Keratinocyte (primary cell): ENCODE measurements around the gene ZNF396. TPM values are rescaled to one million over a fixed set of nuclear protein-coding genes. Genes with fewer than 3 reads are reported as not detected.
A peak's percentile ranks its signal among the peaks of the same experiment; 100 is the strongest.

Source experiments
- DNase-seq: peaks from one replicate; pipeline ENCODE4 v3.0.0-alpha.2; 2011; ENCODE audit warnings: low read depth, missing footprints, low spot score
- FAIRE-seq: peaks from 2 replicates; lab custom pipeline; 2011; peaks lifted over from hg19 to GRCh38; lab: Jason Lieb, UNC
- H2AFZ ChIP-seq: 2 replicates; pipeline ENCODE4 v1.6.0; 2012; ENCODE audit warnings: low read length, control low read depth, inconsistent platforms; ENCODE audit not compliant: control insufficient read depth
- H3K27ac ChIP-seq: 2 replicates; pipeline ENCODE4 v1.5.1; 2011; ENCODE audit warnings: low read length; ENCODE audit not compliant: control insufficient read depth, insufficient read depth
- H3K27me3 ChIP-seq: 3 replicates; pipeline ENCODE4 v1.6.0; 2011; ENCODE audit warnings: low read length; ENCODE audit not compliant: control insufficient read depth, insufficient read depth; ENCODE audit errors: extremely low read depth
- H3K36me3 ChIP-seq, 2 experiments: 2 replicates in 1 of 2; 3 replicates in 1 of 2; pipeline ENCODE4 v1.5.1; 2011; ENCODE audit warnings: low read length in 2 of 2, mild to moderate bottlenecking in 1 of 2; ENCODE audit not compliant: control insufficient read depth in 2 of 2, insufficient read depth in 2 of 2; ENCODE audit errors: extremely low read depth in 1 of 2
- H3K4me1 ChIP-seq: 3 replicates; pipeline ENCODE4 v1.5.1; 2011; ENCODE audit warnings: low read length; ENCODE audit not compliant: control insufficient read depth, insufficient read depth; ENCODE audit errors: extremely low read depth
- H3K4me2 ChIP-seq: 3 replicates; pipeline ENCODE4 v1.6.0; 2011; ENCODE audit warnings: low read depth, low read length; ENCODE audit not compliant: control insufficient read depth, insufficient read depth; ENCODE audit errors: extremely low read depth
- H3K4me3 ChIP-seq, 3 experiments: fragments of 200-600 bp in 1 of 3; sonication (generic) in 1 of 3; 2 replicates in 2 of 3; 3 replicates in 1 of 3; pipeline ENCODE4 v1.5.1; 2011 to 2016; ENCODE audit warnings: low read length in 3 of 3, mild to moderate bottlenecking in 3 of 3, control low read depth in 2 of 3, inconsistent platforms in 1 of 3, low read depth in 1 of 3, mixed read lengths in 1 of 3, mixed run types in 1 of 3, moderate library complexity in 1 of 3; ENCODE audit not compliant: control insufficient read depth in 2 of 3, insufficient read depth in 2 of 3; ENCODE audit errors: extremely low read depth in 1 of 3
- H3K79me2 ChIP-seq: 2 replicates; pipeline ENCODE4 v1.6.0; 2012; ENCODE audit warnings: low read length; ENCODE audit not compliant: control insufficient read depth, insufficient read depth
- H3K9ac ChIP-seq: 3 replicates; pipeline ENCODE4 v1.6.0; 2011; ENCODE audit warnings: low read length; ENCODE audit not compliant: control insufficient read depth, insufficient read depth; ENCODE audit errors: extremely low read depth
- H3K9me1 ChIP-seq: 3 replicates; pipeline ENCODE4 v1.6.0; 2011; ENCODE audit warnings: low read length; ENCODE audit not compliant: control insufficient read depth, insufficient read depth; ENCODE audit errors: extremely low read depth
- H3K9me3 ChIP-seq: 2 replicates; pipeline ENCODE4 v1.5.1; 2012; ENCODE audit warnings: low read depth, low read length; ENCODE audit not compliant: control insufficient read depth
- H4K20me1 ChIP-seq: 3 replicates; pipeline ENCODE4 v1.6.0; 2011; ENCODE audit warnings: low read length; ENCODE audit not compliant: control insufficient read depth, insufficient read depth; ENCODE audit errors: extremely low read depth
- CTCF ChIP-seq, 3 experiments: IDR thresholded peaks in 1 of 3; conservative IDR thresholded peaks in 1 of 3; optimal IDR thresholded peaks in 1 of 3; 2 replicates in 2 of 3; 3 replicates in 1 of 3; pipeline versions ENCODE3 to v1.5.1; 2011; ENCODE audit warnings: low read length in 3 of 3, mild to moderate bottlenecking in 3 of 3, moderate library complexity in 2 of 3, control low read depth in 1 of 3, inconsistent platforms in 1 of 3; ENCODE audit not compliant: insufficient read depth in 2 of 3; ENCODE audit errors: extremely low read depth in 1 of 3
- EZH2 ChIP-seq: IDR thresholded peaks from one replicate; pipeline ENCODE4 v1.6.1; 2012; ENCODE audit warnings: inconsistent platforms, mild to moderate bottlenecking, low read length, moderate library complexity
- dilution Hi-C: fragments of 300-500 bp; cut with MboI; formaldehyde crosslinking; loops from one replicate; pipeline ENCODE4 v1.7.0; 2020; ENCODE audit warnings: low sequenced_read_pairs; ENCODE audit not compliant: extremely low pct_ligation_motif_present
- polyA plus RNA-seq, 5 experiments: library from polyadenylated mRNA; depleted of rRNA in 3 of 5; stranded (reverse) in 3 of 5; stranded (forward) in 1 of 5; unstranded in 1 of 5; fragments of >200 nt; gene quantifications; 1 replicate in 1 of 5; 2 replicates in 3 of 5; 3 replicates in 1 of 5; pipeline versions ENCODE4 v1.2.1 to v1.2.3, GENCODE V29; 2011 to 2012; ENCODE audit warnings: missing spikeins in 2 of 5, low read depth in 1 of 5, low replicate concordance in 1 of 5

ZNF396 gene
- polyA plus RNA-seq, 1 donor (not counting 4 experiments of a cell fraction or from before 2014, with no cell fraction given): 0.49 TPM

GRCh38 chr18:35413163-35413511 lies 36.0 kb upstream of the ZNF396 start:
- Histone ChIP-seq H3K27ac (peak overlapping the region; percentile 37), H2AFZ (peak overlapping the region; percentile 45), H3K4me1 (peaks cover 36% of the 10 kb centered on the region), H3K9ac (no peak overlapping the region), H3K4me3 (no peak overlapping the region), H3K36me3 (no peaks in the 10 kb centered on the region), H4K20me1 (no peaks in the 10 kb centered on the region), H3K9me3 (no peaks in the 10 kb centered on the region), H3K27me3 (no peaks in the 10 kb centered on the region), H3K4me2 (peak overlapping the region; percentile 53), H3K79me2 (no peaks in the 10 kb centered on the region), H3K9me1 (no peaks in the 10 kb centered on the region)
- no peak for DNase-seq
- TF ChIP-seq EZH2: no peak
- no peak for TF ChIP-seq CTCF (optimal IDR thresholded peaks at IDR 0.05 in 1 of 3, IDR thresholded peaks at IDR 0.05 in 1 of 3, conservative IDR thresholded peaks at IDR 0.05 in 1 of 3; ENCODE audit: extremely low read depth in 1 of 3, insufficient read depth in 2 of 3, low read length in 3 of 3)
- dilution Hi-C loops: no loop called here
- FAIRE-seq: no peak

GRCh38 chr18:35411625-35412351 lies 34.7 kb upstream of the ZNF396 start:
- Histone ChIP-seq H3K9me1 (no peaks in the 10 kb centered on the region), H3K4me1 (peaks cover 40% of the 10 kb centered on the region), H3K4me3 (no peak overlapping the region), H4K20me1 (no peaks in the 10 kb centered on the region), H3K4me2 (no peak overlapping the region), H3K79me2 (no peaks in the 10 kb centered on the region), H3K36me3 (no peaks in the 10 kb centered on the region), H2AFZ (no peak overlapping the region), H3K27me3 (no peaks in the 10 kb centered on the region), H3K9ac (no peak overlapping the region), H3K27ac (no peak overlapping the region), H3K9me3 (no peaks in the 10 kb centered on the region)
- FAIRE-seq (peak; percentile 17), DNase-seq (no peak)
- dilution Hi-C loops: no loop called here
- no peak for TF ChIP-seq CTCF (optimal IDR thresholded peaks at IDR 0.05 in 1 of 3, IDR thresholded peaks at IDR 0.05 in 1 of 3, conservative IDR thresholded peaks at IDR 0.05 in 1 of 3; ENCODE audit: extremely low read depth in 1 of 3, insufficient read depth in 2 of 3, low read length in 3 of 3)
- TF ChIP-seq EZH2: no peak
